ENCODE data around the gene PLK5. TPM values are rescaled to one million over a fixed set of nuclear protein-coding genes. Genes with fewer than 3 reads are reported as not detected.
A peak's percentile ranks its signal among the peaks of the same experiment; 100 is the strongest.

PLK5 gene
- total and polyA plus RNA-seq, 7 donors, result 0.32 to 0.36 TPM; not detected in 5

DNA sequence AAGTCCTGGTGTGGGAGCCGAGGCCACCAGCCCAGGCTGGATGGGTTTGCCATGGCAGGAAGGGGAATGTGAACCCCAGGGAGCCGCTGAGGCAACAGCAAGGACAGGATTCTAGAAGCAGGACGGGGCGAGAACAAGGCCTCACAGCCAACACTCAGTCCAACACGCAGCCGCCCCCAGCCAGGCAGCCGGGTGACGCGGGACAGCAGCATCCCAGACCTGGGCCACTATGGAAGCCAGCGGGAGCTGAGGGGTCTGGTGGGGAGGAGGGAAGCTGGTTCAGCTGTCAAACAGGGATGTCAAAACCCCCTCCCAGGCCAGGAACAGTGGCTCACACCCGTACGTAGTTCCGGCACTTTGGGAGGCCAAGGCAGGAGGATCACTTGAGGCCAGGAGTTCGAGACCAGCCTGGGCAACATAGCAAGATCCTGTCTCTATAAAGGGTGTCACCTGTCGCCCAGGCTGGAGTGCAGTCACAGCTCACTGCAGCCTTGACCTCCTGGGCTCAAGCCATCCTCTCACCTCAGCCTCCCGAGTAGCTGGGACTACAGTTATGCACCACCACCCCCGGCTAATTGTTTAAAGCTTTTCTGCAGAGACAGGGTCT lies 37.5 kb downstream of the PLK5 start:
- H3K27me3 ChIP-seq, result no peaks in the 10 kb centered on the region
- intact Hi-C loops (cut with DNase I), result no loop called here
- 91 to 94% methylated on average over 17 of the region's 17 CpGs for WGBS, 2 donors
- no peak for DNase-seq
- H3K4me1 ChIP-seq, result peaks cover 0 to 10% (median 9%) of the 10 kb centered on the region in 4 donors
- TF ChIP-seq EP300 (IDR thresholded peaks at IDR 0.05) (no peak), POLR2A (IDR thresholded peaks at IDR 0.05) (no peak), POLR2AphosphoS5 (IDR thresholded peaks at IDR 0.05) (no peak)
- TF ChIP-seq, protein P1, sequence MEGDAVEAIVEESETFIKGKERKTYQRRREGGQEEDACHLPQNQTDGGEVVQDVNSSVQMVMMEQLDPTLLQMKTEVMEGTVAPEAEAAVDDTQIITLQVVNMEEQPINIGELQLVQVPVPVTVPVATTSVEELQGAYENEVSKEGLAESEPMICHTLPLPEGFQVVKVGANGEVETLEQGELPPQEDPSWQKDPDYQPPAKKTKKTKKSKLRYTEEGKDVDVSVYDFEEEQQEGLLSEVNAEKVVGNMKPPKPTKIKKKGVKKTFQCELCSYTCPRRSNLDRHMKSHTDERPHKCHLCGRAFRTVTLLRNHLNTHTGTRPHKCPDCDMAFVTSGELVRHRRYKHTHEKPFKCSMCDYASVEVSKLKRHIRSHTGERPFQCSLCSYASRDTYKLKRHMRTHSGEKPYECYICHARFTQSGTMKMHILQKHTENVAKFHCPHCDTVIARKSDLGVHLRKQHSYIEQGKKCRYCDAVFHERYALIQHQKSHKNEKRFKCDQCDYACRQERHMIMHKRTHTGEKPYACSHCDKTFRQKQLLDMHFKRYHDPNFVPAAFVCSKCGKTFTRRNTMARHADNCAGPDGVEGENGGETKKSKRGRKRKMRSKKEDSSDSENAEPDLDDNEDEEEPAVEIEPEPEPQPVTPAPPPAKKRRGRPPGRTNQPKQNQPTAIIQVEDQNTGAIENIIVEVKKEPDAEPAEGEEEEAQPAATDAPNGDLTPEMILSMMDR (IDR thresholded peaks at IDR 0.05), result no peak
- no peak overlapping the region for H3K4me3 ChIP-seq
- H3K36me3 ChIP-seq, result peaks cover 0 to 8% (median 2%) of the 10 kb centered on the region in 4 donors
- H3K27ac ChIP-seq, result no peak overlapping the region
- H3K9me3 ChIP-seq, result no peaks in the 10 kb centered on the region

DNA sequence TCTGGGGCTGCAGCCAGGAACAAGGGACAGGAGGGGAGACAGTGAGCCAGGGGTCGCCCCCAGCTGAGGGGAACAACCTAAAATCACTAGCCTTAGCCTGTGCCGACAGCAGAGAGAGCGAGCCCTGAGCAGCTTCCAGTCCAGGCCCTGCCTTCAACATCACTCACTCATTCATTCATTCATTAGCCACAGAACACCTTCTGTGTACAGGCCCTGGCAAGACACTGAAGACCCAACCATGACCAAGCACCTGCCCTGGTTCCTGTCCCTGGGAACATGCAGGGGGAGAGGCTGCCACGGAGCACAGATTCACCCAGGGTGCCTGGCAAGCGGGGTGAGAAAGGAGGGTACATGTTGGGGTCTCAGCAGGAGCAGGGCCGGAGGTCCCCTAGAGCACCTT lies 39.4 kb downstream of the PLK5 start:
- Histone ChIP-seq H3K4me1 (peaks cover 0 to 19% (median 10%) of the 10 kb centered on the region in 4 donors), H3K9me3 (no peaks in the 10 kb centered on the region), H3K36me3 (no peaks in the 10 kb centered on the region), H3K4me3 (no peak overlapping the region), H3K27ac (no peak overlapping the region), H3K27me3 (no peaks in the 10 kb centered on the region)
- WGBS, 2 donors, result 89 to 94% methylated on average over 6 of the region's 6 CpGs
- no peak for DNase-seq
- intact Hi-C loops (cut with DNase I), result no loop called here
- TF ChIP-seq EP300 (IDR thresholded peaks at IDR 0.05), result no peak
- TF ChIP-seq POLR2AphosphoS5 (IDR thresholded peaks at IDR 0.05), result no peak
- no peak for TF ChIP-seq POLR2A (IDR thresholded peaks at IDR 0.05)
- TF ChIP-seq, protein P1 (IDR thresholded peaks at IDR 0.05), result no peak

DNA sequence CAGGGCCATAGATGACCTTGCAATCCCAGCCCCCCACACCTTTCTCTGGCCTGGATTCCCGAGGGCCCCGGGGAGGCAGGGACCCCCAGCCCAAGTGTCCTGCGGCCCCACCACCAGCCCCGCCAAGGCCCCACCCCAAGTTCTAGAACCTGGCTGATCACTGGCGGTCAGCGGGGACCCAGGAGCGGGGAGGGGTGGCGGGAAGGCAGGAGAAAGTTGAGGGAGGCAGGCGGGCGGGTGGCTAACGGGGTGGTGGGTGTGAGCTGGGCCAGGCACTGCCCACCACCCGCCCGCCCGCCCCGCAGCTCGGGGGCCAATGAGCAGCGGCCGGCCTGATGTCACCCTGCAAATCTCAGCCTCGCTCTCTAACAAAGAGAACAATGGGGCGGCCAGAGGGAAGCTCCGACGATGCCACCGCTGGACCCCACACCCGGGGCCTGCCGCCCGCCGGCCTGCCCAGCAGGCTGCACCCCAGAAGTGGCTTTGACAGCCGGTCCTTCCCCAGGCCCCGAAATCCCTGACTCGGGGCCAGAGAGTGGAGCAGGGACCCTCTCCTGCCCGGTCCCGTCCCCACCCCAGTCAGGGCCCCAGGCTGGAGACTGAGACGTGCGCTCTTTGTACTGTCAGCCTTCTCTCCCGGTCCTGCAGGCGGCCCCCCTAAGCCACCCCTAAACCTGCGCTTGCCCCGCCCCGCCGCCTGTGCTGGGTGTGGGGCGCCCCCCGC lies 42.7 kb downstream of the PLK5 start:
- 7 to 31% methylated on average over 42 of the region's 42 CpGs for WGBS, 2 donors
- no peaks in the 10 kb centered on the region for H3K9me3 ChIP-seq
- intact Hi-C loops (cut with DNase I), result loop anchor here (5.0 kb wide), 1 partner anchor 41 kb away; the partner anchor contains the start of gene UQCR11
- TF ChIP-seq, protein P1 (IDR thresholded peaks at IDR 0.05), result no peak
- TF ChIP-seq EP300 (IDR thresholded peaks at IDR 0.05) (no peak), POLR2A (IDR thresholded peaks at IDR 0.05) (peak in 1 of 2 donors; percentile 65), POLR2AphosphoS5 (IDR thresholded peaks at IDR 0.05) (peak; percentile 73 to 93 (median 82))
- peak; percentile 88 for DNase-seq
- H3K4me3 ChIP-seq, result peak overlapping the region; percentile 46 to 78 (median 72)
- H3K27ac ChIP-seq, result peak overlapping the region; percentile 88 to 91 (median 91)
- H3K27me3 ChIP-seq, result no peaks in the 10 kb centered on the region
- peaks cover 0 to 27% (median 15%) of the 10 kb centered on the region in 4 donors for H3K4me1 ChIP-seq
- no peaks in the 10 kb centered on the region for H3K36me3 ChIP-seq

DNA sequence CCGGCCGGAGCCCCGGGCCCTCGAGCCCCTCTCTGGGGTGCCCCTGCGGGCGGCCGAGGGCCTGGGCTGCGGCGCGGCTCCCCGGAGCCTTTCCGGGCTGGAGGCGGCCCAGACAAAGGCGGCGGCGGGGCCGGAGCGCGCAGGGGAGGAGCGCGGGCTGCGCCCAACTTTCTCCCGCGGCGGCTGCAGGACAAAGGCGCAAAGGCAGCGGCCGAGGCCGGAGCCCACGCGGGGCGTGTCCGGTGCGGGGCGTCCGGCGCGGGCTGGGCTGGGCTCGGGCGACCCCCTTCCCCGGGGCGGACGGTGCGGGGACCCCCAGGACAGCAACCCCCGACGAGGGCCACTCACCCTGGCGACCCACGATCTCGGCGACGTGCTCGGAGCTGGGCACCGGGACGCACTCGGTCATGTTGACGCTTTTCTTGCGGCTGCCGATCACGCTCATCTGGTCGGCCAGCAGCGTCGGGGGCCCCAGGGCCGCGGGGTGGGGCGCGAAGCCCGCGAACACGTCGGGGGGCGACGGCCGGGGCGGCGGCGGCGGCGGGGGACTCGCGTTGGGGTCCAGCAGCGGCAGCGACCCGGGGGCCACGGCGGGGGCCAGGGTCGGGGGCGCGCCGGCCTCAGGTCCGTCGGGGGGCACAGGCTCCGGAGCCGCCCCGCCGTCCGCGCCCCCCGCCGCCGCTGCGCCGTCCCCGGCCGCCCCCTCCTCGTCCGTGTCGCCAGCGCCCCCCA lies 43.4 kb downstream of the PLK5 start:
- peaks cover 0 to 27% (median 15%) of the 10 kb centered on the region in 4 donors for H3K4me1 ChIP-seq
- DNase-seq, result no peak

More for the DNA sequence above, 43.4 kb downstream of the PLK5 start:
- intact Hi-C loops (cut with DNase I), result loop anchor here (5.0 kb wide), 1 partner anchor 40 kb away; the partner anchor contains the start of gene UQCR11
- Histone ChIP-seq H3K9me3 (no peaks in the 10 kb centered on the region), H3K4me3 (peak overlapping the region; percentile 46 to 78 (median 72)), H3K27ac (peak overlapping the region; percentile 88 to 91 (median 91)), H3K27me3 (no peaks in the 10 kb centered on the region), H3K36me3 (no peaks in the 10 kb centered on the region)
- TF ChIP-seq EP300 (IDR thresholded peaks at IDR 0.05), result no peak
- TF ChIP-seq POLR2A (IDR thresholded peaks at IDR 0.05), result no peak
- no peak for TF ChIP-seq POLR2AphosphoS5 (IDR thresholded peaks at IDR 0.05)
- TF ChIP-seq, protein P1 (IDR thresholded peaks at IDR 0.05), result no peak
- 1 to 2% methylated on average over 108 of the region's 108 CpGs for WGBS, 2 donors
